Upper lobe of right lung (tissue), 1 donor: Measurements from ENCODE around the gene KCNT2. TPM values are rescaled to one million over a fixed set of nuclear protein-coding genes. Genes with fewer than 3 reads are reported as not detected.

Source experiments
- ATAC-seq: fragments of 200-7000 bp; cut with Tn5 transposase; one replicate; pipeline ENCODE4 v1.9.1; 2020; ENCODE audit warnings: mild to moderate bottlenecking, moderate library complexity
- DNase-seq: peaks from one replicate; pipeline ENCODE4 v3.0.0-alpha.2; 2020
- H3K27ac ChIP-seq: fragments of 200-600 bp; one replicate; pipeline ENCODE4 v1.8.0; 2022
- H3K27me3 ChIP-seq: fragments of 200-600 bp; one replicate; pipeline ENCODE4 v1.8.0; 2022; ENCODE audit warnings: mild to moderate bottlenecking
- H3K36me3 ChIP-seq: fragments of 200-600 bp; one replicate; pipeline ENCODE4 v1.8.0; 2022
- H3K4me1 ChIP-seq: fragments of 200-600 bp; one replicate; pipeline ENCODE4 v1.8.0; 2022
- H3K4me3 ChIP-seq: fragments of 200-600 bp; one replicate; pipeline ENCODE4 v1.8.0; 2022; ENCODE audit warnings: mild to moderate bottlenecking
- H3K9me3 ChIP-seq: fragments of 200-600 bp; one replicate; pipeline ENCODE4 v1.8.0; 2022
- intact Hi-C: fragments of 100-400 bp; cut with DNase I; formaldehyde crosslinking; loops from one replicate; pipeline ENCODE4 v1.11.0; 2022
- long read RNA-seq: library from polyadenylated mRNA; unstranded; transcript quantifications from one replicate; pipeline ENCODE4 v2.0.0, GENCODE V29; 2021
- total RNA-seq: library from RNA; stranded (reverse); fragmentation: NEBNext Ultra II Directional; extraction: Animal tissue kit (Norgen Biotek cat#: 25700); gene quantifications from one replicate; pipeline ENCODE4 v1.2.1, GENCODE V29; 2021
- TF ChIP-seq, protein P1 (sequence below): fragments of 200-600 bp; IDR thresholded peaks from one replicate; pipeline ENCODE4 v1.8.0; 2022; ENCODE audit warnings: antibody characterized with exemption
- donor health status: DM: no; HTN: yes; CAD: no; lungs with severe emphysema.

Gene KCNT2
- 8.1 TPM for total RNA-seq
- long read RNA-seq, partial matches to known transcripts, result 3 of 8 reads
- long read RNA-seq, other reads (novel, unspliced or antisense), result 5 of 8 reads

DNA sequence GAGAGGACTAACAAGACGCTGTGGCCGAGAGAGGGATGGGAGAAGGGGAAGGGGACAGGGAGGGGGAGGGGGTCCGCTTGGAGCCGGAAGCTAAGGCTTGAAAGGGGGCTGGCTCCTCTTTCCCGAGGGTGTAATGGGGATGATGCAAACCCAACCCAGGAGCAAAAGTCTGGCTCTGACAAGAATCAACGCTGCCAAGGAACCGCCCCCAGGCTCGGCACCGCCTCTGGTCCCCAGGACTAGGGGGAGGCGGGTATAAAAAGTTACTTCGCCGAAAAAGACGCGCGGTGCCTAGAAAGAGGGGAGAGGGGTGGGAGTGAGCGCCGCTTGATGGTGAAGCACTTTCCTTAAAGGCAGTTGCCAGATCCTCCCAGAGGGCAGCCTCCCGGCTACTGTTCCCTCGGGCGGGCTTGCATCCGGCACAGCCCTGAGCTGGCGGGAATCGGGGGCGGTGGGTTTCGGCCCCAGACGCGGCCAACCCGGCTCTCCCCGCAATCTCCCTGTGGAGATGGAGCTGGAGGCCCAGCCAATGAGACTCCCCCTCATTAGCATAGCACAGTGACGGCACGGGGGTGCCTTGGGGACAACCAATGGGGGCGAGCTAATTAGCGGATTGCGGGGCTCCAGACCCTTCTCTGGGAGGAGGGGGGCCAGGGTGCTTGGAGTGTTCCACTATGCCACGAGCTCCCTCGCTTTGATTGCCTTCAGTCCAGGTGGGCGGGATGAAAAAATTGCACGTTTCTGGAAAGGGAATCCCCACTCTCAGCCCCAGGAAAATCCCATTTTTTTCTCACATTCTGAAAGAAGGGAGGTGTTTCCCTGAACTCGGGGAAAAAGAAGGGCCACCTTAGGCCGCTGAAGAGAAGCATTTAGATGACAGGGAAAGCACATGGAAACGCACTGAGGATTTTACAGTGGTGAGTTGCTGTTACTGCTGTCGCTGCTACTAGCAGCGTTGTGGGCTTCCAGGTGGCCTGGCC lies at the start of gene KCNT2:
Gene KCNT2, minus strand, starts transcription at position 51 of the 980 bp plus-strand sequence. CDS start 131 bp downstream, outside the sequence.
- peak within 1 kb of the TSS; percentile 55 for H3K4me3 ChIP-seq
- peaks cover 12% of the 10 kb centered on the region for H3K4me1 ChIP-seq
- no peaks in the 10 kb centered on the region for H3K9me3 ChIP-seq
- intact Hi-C loops, result no loop called here
- TF ChIP-seq, protein P1, sequence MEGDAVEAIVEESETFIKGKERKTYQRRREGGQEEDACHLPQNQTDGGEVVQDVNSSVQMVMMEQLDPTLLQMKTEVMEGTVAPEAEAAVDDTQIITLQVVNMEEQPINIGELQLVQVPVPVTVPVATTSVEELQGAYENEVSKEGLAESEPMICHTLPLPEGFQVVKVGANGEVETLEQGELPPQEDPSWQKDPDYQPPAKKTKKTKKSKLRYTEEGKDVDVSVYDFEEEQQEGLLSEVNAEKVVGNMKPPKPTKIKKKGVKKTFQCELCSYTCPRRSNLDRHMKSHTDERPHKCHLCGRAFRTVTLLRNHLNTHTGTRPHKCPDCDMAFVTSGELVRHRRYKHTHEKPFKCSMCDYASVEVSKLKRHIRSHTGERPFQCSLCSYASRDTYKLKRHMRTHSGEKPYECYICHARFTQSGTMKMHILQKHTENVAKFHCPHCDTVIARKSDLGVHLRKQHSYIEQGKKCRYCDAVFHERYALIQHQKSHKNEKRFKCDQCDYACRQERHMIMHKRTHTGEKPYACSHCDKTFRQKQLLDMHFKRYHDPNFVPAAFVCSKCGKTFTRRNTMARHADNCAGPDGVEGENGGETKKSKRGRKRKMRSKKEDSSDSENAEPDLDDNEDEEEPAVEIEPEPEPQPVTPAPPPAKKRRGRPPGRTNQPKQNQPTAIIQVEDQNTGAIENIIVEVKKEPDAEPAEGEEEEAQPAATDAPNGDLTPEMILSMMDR, result no peak
- H3K36me3 ChIP-seq, result no peaks in the 10 kb centered on the region
- H3K27ac ChIP-seq, result peak within 1 kb of the TSS; percentile 34
- DNase-seq (peak; percentile 69), ATAC-seq (peak; percentile 80)
- H3K27me3 ChIP-seq, result peaks cover 11% of the 10 kb centered on the region

- peaks cover 4% of the 10 kb centered on the region for H3K4me1 ChIP-seq
- DNase-seq (no peak), ATAC-seq (no peak)
- intact Hi-C loops, result no loop called here
- H3K36me3 ChIP-seq, result no peaks in the 10 kb centered on the region
- no peak overlapping the region for H3K27ac ChIP-seq
- H3K4me3 ChIP-seq, result peak overlapping the region; percentile 21
- no peaks in the 10 kb centered on the region for H3K9me3 ChIP-seq
- TF ChIP-seq, protein P1, result no peak
- H3K27me3 ChIP-seq, result no peaks in the 10 kb centered on the region
Measured at GRCh38 chr1:196655494-196655893, 47.3 kb upstream of the KCNT2 start.

DNA sequence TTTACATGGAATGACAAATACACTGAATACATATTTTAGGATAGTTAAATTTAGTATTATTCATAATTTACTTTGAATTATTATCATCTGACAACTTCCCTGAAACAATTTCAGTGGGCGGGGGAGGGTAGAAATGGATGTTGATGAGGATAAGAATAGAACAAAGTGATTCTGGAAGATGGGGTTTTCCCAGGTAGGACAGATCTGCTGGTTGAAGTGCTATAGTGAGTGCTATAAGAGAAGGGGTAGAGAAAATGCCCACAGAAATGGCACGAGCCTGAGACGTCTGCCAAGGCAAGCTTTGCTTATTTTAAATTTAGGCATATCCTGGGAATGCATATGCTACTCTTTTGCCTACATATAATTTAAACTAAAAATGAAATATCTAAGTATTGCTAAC lies 46.8 kb upstream of the KCNT2 start:
- no peak for DNase-seq
- no peaks in the 10 kb centered on the region for H3K9me3 ChIP-seq
- no peaks in the 10 kb centered on the region for H3K27me3 ChIP-seq
- H3K4me3 ChIP-seq, result peak overlapping the region; percentile 21
- H3K4me1 ChIP-seq, result no peaks in the 10 kb centered on the region
- no peak for ATAC-seq
- TF ChIP-seq, protein P1, result no peak
- intact Hi-C loops, result no loop called here
- no peaks in the 10 kb centered on the region for H3K36me3 ChIP-seq
- no peak overlapping the region for H3K27ac ChIP-seq

GRCh38 chr1:196654271-196654670 lies 46.0 kb upstream of the KCNT2 start:
- H3K27me3 ChIP-seq, result no peaks in the 10 kb centered on the region
- H3K27ac ChIP-seq, result peak overlapping the region; percentile 2
- no peaks in the 10 kb centered on the region for H3K9me3 ChIP-seq
- ATAC-seq (no peak), DNase-seq (no peak)
- H3K4me3 ChIP-seq, result peak overlapping the region; percentile 47
- TF ChIP-seq, protein P1, result no peak
- H3K36me3 ChIP-seq, result no peaks in the 10 kb centered on the region
- intact Hi-C loops, result no loop called here
- no peaks in the 10 kb centered on the region for H3K4me1 ChIP-seq

GRCh38 chr1:196651637-196652215 lies 43.5 kb upstream of the KCNT2 start, which contains the start of gene CFH:
CFH (plus strand) TSS chr1:196652043; CDS start chr1:196652118, 75 bp downstream.
- Histone ChIP-seq H3K27ac (peak within 1 kb of the TSS; percentile 59), H3K27me3 (no peaks in the 10 kb centered on the region), H3K9me3 (no peaks in the 10 kb centered on the region), H3K4me1 (no peaks in the 10 kb centered on the region), H3K36me3 (no peaks in the 10 kb centered on the region), H3K4me3 (peak within 1 kb of the TSS; percentile 47)
- TF ChIP-seq, protein P1, result no peak
- ATAC-seq (peak; percentile 66), DNase-seq (no peak)
- intact Hi-C loops, result no loop called here
